ENCODE data around the gene VAV1.
"Not testable (repeated sequence)": the region's sequence is repeated elsewhere in the genome, so short reads cannot be mapped to it uniquely, and the experiment has no call there.

The VAV1 gene

GRCh38 chr19:6737284-6737872 lies 35.1 kb upstream of the VAV1 start, which contains the start of gene GPR108:
TSS of gene GPR108 (minus strand) at chr19:6737580. CDS start at chr19:6737576, 4 bp downstream.
- DNase-seq = peak; percentile 100

- peak; percentile 92 to 96 for DNase-seq
Measured at GRCh38 chr19:6737873-6738786, 34.4 kb upstream of the VAV1 start.

GRCh38 chr19:6738787-6739389 lies 33.6 kb upstream of the VAV1 start:
- DNase-seq = no peak

GRCh38 chr19:6739390-6739882 lies 33.1 kb upstream of the VAV1 start, which contains the start of gene TRIP10:
TSS of gene TRIP10 (plus strand) at chr19:6739680. CDS start at chr19:6739762, 82 bp downstream.
- DNase-seq = peak; percentile 60 to 64

- no peak for DNase-seq
Measured at GRCh38 chr19:6739883-6740588, 32.5 kb upstream of the VAV1 start.

- DNase-seq = no peak
Measured at GRCh38 chr19:6740589-6741343, 31.7 kb upstream of the VAV1 start.

- DNase-seq = no peak
Measured at GRCh38 chr19:6743066-6743465, 29.4 kb upstream of the VAV1 start.

GRCh38 chr19:6743714-6744380 lies 28.7 kb upstream of the VAV1 start:
- DNase-seq = no peak

- no peak for DNase-seq
Measured at GRCh38 chr19:6744381-6745301, 27.9 kb upstream of the VAV1 start.

- no peak for DNase-seq
Measured at GRCh38 chr19:6745965-6746364, 26.5 kb upstream of the VAV1 start.

GRCh38 chr19:6748543-6748942 lies 24.0 kb upstream of the VAV1 start:
- not testable (repeated sequence) for DNase-seq

GRCh38 chr19:6750062-6750461 lies 22.4 kb upstream of the VAV1 start:
- DNase-seq = no peak

GRCh38 chr19:6751189-6751588 lies 21.3 kb upstream of the VAV1 start:
- no peak for DNase-seq

GRCh38 chr19:6752256-6753177 lies 20.0 kb upstream of the VAV1 start:
- no peak for DNase-seq

GRCh38 chr19:6753178-6754031 lies 19.1 kb upstream of the VAV1 start:
- DNase-seq = peak; percentile 89 to 93

GRCh38 chr19:6754136-6754535 lies 18.4 kb upstream of the VAV1 start:
- DNase-seq = no peak

GRCh38 chr19:6754653-6755463 lies 17.6 kb upstream of the VAV1 start:
- DNase-seq = no peak

Data from Kasumi-1 (cell line).